GM06990 (cell line): ENCODE data around the gene BICC1.

Experiments used
- DNase-seq: peaks from one replicate; pipeline ENCODE4 v3.0.0-alpha.2; 2011; ENCODE audit not compliant: insufficient read length; ENCODE audit errors: extremely low read depth
- H3K27me3 ChIP-seq: replicated peaks from 2 replicates; pipeline ENCODE4 v1.6.0; 2011; ENCODE audit warnings: low read length; ENCODE audit not compliant: control insufficient read depth, insufficient read depth
- H3K36me3 ChIP-seq: 2 replicates; pipeline ENCODE4 v1.5.1; 2011; ENCODE audit warnings: low read length; ENCODE audit not compliant: control insufficient read depth, insufficient read depth
- H3K4me3 ChIP-seq: replicated peaks from 2 replicates; pipeline ENCODE4 v1.5.1; 2011; ENCODE audit warnings: low read depth, mild to moderate bottlenecking, control low read depth, low read length
- TF ChIP-seq, protein P1 (sequence below): IDR thresholded peaks from 2 replicates; pipeline ENCODE4 v1.5.1; 2011; ENCODE audit warnings: low read length, control low read depth, mild to moderate bottlenecking, inconsistent platforms; ENCODE audit not compliant: insufficient read depth, poor library complexity, severe bottlenecking

BICC1 gene

DNA sequence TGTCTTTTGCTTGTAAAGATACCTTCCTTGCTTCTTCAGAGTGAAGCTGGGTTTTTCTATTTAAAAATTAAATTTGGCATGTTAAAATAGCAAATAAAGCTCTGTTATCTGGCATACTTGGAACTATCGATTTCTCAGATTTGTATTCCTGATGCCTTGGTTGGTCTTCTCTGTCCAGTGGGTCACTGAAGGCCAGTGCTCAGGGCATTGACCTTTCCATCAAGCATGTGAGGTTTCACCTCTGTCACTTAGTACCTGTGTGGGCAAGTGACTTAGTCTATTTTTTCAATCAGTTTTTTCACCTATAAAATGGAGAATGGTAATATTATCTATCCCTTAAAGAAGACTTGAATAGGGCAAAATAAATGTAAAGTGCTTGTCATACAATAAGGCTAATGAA lies 311.3 kb downstream of the BICC1 start:
- Histone ChIP-seq H3K36me3 (no peaks in the 10 kb centered on the region), H3K27me3 (no peaks in the 10 kb centered on the region), H3K4me3 (no peak overlapping the region)
- DNase-seq: no peak
- TF ChIP-seq, protein P1, sequence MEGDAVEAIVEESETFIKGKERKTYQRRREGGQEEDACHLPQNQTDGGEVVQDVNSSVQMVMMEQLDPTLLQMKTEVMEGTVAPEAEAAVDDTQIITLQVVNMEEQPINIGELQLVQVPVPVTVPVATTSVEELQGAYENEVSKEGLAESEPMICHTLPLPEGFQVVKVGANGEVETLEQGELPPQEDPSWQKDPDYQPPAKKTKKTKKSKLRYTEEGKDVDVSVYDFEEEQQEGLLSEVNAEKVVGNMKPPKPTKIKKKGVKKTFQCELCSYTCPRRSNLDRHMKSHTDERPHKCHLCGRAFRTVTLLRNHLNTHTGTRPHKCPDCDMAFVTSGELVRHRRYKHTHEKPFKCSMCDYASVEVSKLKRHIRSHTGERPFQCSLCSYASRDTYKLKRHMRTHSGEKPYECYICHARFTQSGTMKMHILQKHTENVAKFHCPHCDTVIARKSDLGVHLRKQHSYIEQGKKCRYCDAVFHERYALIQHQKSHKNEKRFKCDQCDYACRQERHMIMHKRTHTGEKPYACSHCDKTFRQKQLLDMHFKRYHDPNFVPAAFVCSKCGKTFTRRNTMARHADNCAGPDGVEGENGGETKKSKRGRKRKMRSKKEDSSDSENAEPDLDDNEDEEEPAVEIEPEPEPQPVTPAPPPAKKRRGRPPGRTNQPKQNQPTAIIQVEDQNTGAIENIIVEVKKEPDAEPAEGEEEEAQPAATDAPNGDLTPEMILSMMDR: no peak

DNA sequence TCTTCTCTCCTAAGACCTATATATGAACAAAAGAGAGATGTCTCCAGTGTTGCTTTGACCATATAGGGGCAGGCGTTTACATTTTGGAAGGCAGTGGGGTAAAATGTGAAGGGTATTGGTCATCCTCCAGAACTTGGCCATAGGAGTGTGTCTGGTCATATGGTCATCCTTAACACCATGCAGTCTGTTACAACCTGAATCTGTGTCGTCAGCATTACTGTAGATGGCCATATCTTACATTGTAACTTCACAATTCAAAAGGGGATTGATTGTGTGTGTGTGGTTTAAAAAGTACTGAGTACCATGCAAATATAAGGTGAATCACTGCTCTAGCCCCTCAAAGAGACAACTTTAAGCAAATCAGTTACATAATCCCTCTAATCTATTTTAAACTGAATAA lies 311.7 kb downstream of the BICC1 start:
- H3K36me3 ChIP-seq: no peaks in the 10 kb centered on the region
- no peaks in the 10 kb centered on the region for H3K27me3 ChIP-seq
- no peak for DNase-seq
- TF ChIP-seq, protein P1: no peak
- no peak overlapping the region for H3K4me3 ChIP-seq

DNA sequence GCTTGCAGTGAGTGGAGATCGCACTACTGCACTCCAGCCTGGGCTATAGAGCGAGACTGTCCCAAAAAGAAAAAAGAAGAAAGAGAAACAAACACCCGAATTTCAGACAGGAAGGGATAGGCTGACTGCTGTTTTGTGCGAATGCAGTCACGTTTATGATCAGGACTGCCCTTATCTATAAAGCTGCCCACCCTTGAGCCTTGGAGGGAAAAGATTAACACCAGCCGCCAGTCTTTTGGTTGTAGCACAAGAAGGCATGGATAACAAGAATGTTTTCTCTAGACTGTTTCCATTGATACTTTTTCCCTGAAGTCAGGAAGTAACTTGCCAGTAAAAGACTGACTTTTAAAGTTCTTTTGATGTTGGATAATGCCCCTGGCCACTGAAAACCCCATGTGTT lies 314.0 kb downstream of the BICC1 start:
- no peaks in the 10 kb centered on the region for H3K36me3 ChIP-seq
- no peak overlapping the region for H3K4me3 ChIP-seq
- DNase-seq: no peak
- no peaks in the 10 kb centered on the region for H3K27me3 ChIP-seq
- TF ChIP-seq, protein P1: no peak

DNA sequence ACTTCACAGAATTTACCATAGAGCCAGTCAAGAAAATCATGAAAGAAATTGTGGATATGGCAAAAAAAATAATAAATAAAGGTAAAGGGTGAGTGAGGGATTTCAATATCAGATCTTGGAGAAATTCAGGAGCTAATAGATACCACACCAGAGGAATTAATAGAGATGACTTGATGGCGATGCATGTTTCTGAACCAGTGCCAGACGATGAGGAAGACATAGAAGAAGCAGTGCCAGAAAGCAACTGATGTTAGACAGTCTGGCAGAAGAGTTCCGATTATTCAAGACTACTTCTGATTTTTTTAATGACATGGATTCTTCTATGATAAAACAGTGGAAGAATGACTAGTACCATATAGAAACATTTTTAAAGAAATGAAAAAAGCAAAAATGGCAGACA lies 314.7 kb downstream of the BICC1 start:
- DNase-seq: no peak
- Histone ChIP-seq H3K36me3 (no peaks in the 10 kb centered on the region), H3K4me3 (no peak overlapping the region), H3K27me3 (no peaks in the 10 kb centered on the region)
- TF ChIP-seq, protein P1: no peak

DNA sequence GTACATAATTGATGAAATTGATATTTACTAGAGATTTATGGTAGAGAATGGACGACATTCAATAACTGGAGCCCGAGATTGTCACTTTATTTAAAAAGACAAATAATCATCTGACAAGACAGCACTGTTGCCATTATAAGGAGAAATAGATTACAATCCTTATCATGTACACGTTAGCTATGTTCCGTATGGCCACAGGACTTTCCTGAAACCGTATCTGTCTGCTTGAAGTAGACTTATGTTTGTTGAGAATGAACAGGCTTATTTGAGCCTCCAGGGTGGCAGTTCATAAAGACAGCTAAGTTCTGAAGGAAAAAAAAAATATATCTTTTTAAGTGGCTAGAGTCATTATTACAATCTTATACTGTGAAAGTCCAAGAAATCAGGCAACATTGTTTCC lies 317.2 kb downstream of the BICC1 start:
- DNase-seq: no peak
- TF ChIP-seq, protein P1: no peak
- no peaks in the 10 kb centered on the region for H3K27me3 ChIP-seq
- no peaks in the 10 kb centered on the region for H3K36me3 ChIP-seq
- H3K4me3 ChIP-seq: no peak overlapping the region

DNA sequence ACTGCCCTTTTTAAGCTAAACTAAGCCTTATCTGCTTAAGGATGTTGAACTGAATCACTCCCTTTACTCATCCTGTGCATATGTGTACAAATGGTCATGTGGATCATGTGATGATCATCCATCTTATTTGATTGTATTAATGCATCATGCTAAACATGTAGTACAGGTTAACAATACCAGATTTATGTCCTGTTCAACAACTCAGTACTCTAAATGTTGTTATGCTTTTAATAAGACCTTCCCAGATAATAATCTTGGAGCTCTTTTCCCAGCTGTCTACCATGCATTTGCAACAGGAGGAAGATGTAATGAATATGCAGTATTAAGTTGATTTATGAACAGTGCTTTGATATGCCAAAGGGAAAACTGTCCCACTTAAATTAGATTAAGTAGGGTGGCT lies 318.0 kb downstream of the BICC1 start:
- no peaks in the 10 kb centered on the region for H3K36me3 ChIP-seq
- DNase-seq: no peak
- no peaks in the 10 kb centered on the region for H3K27me3 ChIP-seq
- TF ChIP-seq, protein P1: no peak
- no peak overlapping the region for H3K4me3 ChIP-seq
